Panc1 (cell line): ENCODE measurements around the gene SLC35A4. TPM values are rescaled to one million over a fixed set of nuclear protein-coding genes. Genes with fewer than 3 reads are reported as not detected.
"Not testable (repeated sequence)": the region's sequence is repeated elsewhere in the genome, so short reads cannot be mapped to it uniquely, and the experiment has no call there.

Experiments used
- ATAC-seq: fragments of 200-7000 bp; cut with Tn5 transposase; 2 replicates; pipeline ENCODE4 v1.9.1; 2020; ENCODE audit warnings: mild to moderate bottlenecking, moderate library complexity
- BruUV-seq: library from RNA; stranded (reverse); fragments of 400-500 nt; replicated peaks from 2 replicates; lab custom pipeline; 2021; lab: Mats Ljungman, UMichigan
- CTCF ChIA-PET: fragments of 300-600 bp; sonication (Branson Sonifier 250); formaldehyde crosslinking; loops from one replicate; lab custom pipeline; 2022; ENCODE audit warnings: antibody characterized with exemption; lab: Charles Lee
- POLR2A ChIA-PET: fragments of 300-600 bp; sonication (Branson Sonifier 250); formaldehyde crosslinking; loops from one replicate; lab custom pipeline; 2022; ENCODE audit warnings: antibody characterized with exemption; lab: Charles Lee
- DNase-seq: peaks from one replicate; pipeline ENCODE4 v3.0.0-alpha.2; 2010; ENCODE audit warnings: low read depth, low spot score
- H3K27ac ChIP-seq: 2 replicates; pipeline ENCODE4 v1.5.1; 2011; ENCODE audit warnings: mild to moderate bottlenecking, low read length, inconsistent platforms
- H3K27me3 ChIP-seq: fragments of 200-500 bp; sonication (Bioruptor generic); 2 replicates; pipeline ENCODE4 v1.6.0; 2014; ENCODE audit warnings: low read length, inconsistent platforms; ENCODE audit not compliant: control insufficient read depth, insufficient read depth
- H3K36me3 ChIP-seq: fragments of 200-500 bp; sonication (Bioruptor generic); 2 replicates; pipeline ENCODE4 v1.5.1; 2014; ENCODE audit warnings: inconsistent platforms, mild to moderate bottlenecking, low read length, moderate library complexity; ENCODE audit not compliant: control insufficient read depth, insufficient read depth
- H3K4me1 ChIP-seq: 2 replicates; pipeline ENCODE4 v1.5.1; 2011; ENCODE audit warnings: inconsistent platforms, mild to moderate bottlenecking, low read length, moderate library complexity; ENCODE audit not compliant: control insufficient read depth, insufficient read depth
- H3K4me3 ChIP-seq, 2 experiments: 2 replicates each; pipeline ENCODE4 v1.5.1; 2011 to 2012; ENCODE audit warnings: low read depth in 2 of 2, low read length in 2 of 2, mild to moderate bottlenecking in 2 of 2, inconsistent platforms in 1 of 2, moderate library complexity in 1 of 2
- H3K9me3 ChIP-seq: fragments of 200-500 bp; sonication (Bioruptor generic); 2 replicates; pipeline ENCODE4 v1.5.1; 2014; ENCODE audit warnings: low read depth, mild to moderate bottlenecking, inconsistent platforms, low read length, moderate library complexity; ENCODE audit not compliant: control insufficient read depth, insufficient read depth
- POLR2AphosphoS5 ChIP-seq: IDR thresholded peaks from 2 replicates; pipeline ENCODE4 v1.6.1; 2012; ENCODE audit warnings: mild to moderate bottlenecking, low read depth, low read length, moderate library complexity
- SIN3A ChIP-seq: IDR thresholded peaks from 2 replicates; pipeline ENCODE4 v1.6.1; 2012; ENCODE audit warnings: low read depth, mild to moderate bottlenecking, low read length, moderate library complexity, borderline replicate concordance; ENCODE audit not compliant: insufficient read depth
- TCF7L2 ChIP-seq: IDR thresholded peaks from 2 replicates; pipeline ENCODE4 v1.6.1; 2011; ENCODE audit warnings: mild to moderate bottlenecking, low read depth, low read length, inconsistent platforms
- in situ Hi-C: cut with HindIII; loops from 2 replicates; pipeline ENCODE4 v1.10.0; 2016; ENCODE audit warnings: low sequenced_read_pairs, low pct_unique_long_range_greater_than_20kb
- intact Hi-C: fragments of 100-400 bp; cut with micrococcal nuclease; formaldehyde crosslinking; loops from one replicate; pipeline ENCODE4 v1.10.0; 2022; ENCODE audit not compliant: unreplicated experiment
- total RNA-seq: library from RNA; stranded (reverse); gene quantifications from one replicate; pipeline ENCODE4 v1.2.1, GENCODE V29; 2021; ENCODE audit not compliant: unreplicated experiment
- TF ChIP-seq, protein P1 (sequence below), 2 experiments: IDR thresholded peaks; 2 replicates each; pipeline ENCODE4 v1.6.1; 2011 to 2012; ENCODE audit warnings: low read depth in 2 of 2, control low read depth in 1 of 2, low read length in 1 of 2, mild to moderate bottlenecking in 1 of 2, moderate library complexity in 1 of 2; ENCODE audit not compliant: insufficient read depth in 1 of 2
- TF ChIP-seq, protein P2 (sequence below): fragments of 450-650 bp; IDR thresholded peaks from 2 replicates; pipeline ENCODE4 v1.5.1; 2017; ENCODE audit warnings: mild to moderate bottlenecking

Gene SLC35A4
- total RNA-seq, 1 experiment from 2014 or later, result 96.7 TPM

DNA sequence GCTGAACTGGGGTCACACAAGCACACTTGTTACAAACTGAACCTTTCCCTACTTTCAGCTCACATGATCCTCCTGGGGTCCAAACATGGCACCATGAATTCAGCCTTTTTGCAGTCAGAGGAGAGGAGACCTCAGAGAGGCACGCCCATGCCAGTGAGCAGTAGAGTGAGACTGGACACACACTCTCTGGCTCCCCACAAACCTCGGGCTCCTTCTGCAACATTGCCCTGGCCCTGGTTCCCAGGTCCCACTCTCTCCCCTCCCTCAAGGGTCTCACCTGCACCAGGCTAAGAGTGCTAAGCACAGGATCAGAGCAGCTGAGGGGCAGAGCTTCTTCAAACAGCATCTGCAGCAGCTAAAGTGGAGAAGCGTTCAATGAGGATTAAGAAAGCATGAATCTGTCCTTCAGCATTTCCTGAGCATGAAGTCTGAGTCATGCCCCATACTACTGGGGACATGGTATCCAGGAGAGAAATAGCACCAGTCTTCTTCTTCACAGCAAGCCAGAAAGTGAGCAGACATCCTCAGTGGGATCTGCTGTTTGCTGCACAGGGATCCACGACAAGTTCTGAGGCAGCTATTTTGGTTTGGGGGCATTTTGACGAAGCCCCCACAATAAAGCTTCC lies 27.2 kb downstream of the SLC35A4 start:
- H3K4me3 ChIP-seq, result no peak overlapping the region
- no peaks in the 10 kb centered on the region for H3K27me3 ChIP-seq
- ATAC-seq, result peak; percentile 68
- H3K36me3 ChIP-seq, result no peaks in the 10 kb centered on the region
- H3K4me1 ChIP-seq, result no peaks in the 10 kb centered on the region
- in situ Hi-C loops (no loop called here), intact Hi-C loops (no loop called here)
- ChIA-PET CTCF (interaction anchor here (0.5 kb wide), 1 partner anchor 233 kb away, joined by 8 read pairs; no protein-coding TSS in a partner anchor), POLR2A (no interaction called here)
- no peaks in the 10 kb centered on the region for H3K9me3 ChIP-seq
- no peak for DNase-seq
- H3K27ac ChIP-seq, result no peak overlapping the region
- TF ChIP-seq TCF7L2, result no peak
- TF ChIP-seq SIN3A, result no peak
- TF ChIP-seq, protein P1, sequence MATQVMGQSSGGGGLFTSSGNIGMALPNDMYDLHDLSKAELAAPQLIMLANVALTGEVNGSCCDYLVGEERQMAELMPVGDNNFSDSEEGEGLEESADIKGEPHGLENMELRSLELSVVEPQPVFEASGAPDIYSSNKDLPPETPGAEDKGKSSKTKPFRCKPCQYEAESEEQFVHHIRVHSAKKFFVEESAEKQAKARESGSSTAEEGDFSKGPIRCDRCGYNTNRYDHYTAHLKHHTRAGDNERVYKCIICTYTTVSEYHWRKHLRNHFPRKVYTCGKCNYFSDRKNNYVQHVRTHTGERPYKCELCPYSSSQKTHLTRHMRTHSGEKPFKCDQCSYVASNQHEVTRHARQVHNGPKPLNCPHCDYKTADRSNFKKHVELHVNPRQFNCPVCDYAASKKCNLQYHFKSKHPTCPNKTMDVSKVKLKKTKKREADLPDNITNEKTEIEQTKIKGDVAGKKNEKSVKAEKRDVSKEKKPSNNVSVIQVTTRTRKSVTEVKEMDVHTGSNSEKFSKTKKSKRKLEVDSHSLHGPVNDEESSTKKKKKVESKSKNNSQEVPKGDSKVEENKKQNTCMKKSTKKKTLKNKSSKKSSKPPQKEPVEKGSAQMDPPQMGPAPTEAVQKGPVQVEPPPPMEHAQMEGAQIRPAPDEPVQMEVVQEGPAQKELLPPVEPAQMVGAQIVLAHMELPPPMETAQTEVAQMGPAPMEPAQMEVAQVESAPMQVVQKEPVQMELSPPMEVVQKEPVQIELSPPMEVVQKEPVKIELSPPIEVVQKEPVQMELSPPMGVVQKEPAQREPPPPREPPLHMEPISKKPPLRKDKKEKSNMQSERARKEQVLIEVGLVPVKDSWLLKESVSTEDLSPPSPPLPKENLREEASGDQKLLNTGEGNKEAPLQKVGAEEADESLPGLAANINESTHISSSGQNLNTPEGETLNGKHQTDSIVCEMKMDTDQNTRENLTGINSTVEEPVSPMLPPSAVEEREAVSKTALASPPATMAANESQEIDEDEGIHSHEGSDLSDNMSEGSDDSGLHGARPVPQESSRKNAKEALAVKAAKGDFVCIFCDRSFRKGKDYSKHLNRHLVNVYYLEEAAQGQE (IDR thresholded peaks at IDR 0.05; ENCODE audit: insufficient read depth in 1 of 2, low read depth in 2 of 2, low read length in 1 of 2), result no peak
- TF ChIP-seq, protein P2, sequence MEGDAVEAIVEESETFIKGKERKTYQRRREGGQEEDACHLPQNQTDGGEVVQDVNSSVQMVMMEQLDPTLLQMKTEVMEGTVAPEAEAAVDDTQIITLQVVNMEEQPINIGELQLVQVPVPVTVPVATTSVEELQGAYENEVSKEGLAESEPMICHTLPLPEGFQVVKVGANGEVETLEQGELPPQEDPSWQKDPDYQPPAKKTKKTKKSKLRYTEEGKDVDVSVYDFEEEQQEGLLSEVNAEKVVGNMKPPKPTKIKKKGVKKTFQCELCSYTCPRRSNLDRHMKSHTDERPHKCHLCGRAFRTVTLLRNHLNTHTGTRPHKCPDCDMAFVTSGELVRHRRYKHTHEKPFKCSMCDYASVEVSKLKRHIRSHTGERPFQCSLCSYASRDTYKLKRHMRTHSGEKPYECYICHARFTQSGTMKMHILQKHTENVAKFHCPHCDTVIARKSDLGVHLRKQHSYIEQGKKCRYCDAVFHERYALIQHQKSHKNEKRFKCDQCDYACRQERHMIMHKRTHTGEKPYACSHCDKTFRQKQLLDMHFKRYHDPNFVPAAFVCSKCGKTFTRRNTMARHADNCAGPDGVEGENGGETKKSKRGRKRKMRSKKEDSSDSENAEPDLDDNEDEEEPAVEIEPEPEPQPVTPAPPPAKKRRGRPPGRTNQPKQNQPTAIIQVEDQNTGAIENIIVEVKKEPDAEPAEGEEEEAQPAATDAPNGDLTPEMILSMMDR, result no peak
- no peak for TF ChIP-seq POLR2AphosphoS5
- BruUV-seq, result no TSS peak

DNA sequence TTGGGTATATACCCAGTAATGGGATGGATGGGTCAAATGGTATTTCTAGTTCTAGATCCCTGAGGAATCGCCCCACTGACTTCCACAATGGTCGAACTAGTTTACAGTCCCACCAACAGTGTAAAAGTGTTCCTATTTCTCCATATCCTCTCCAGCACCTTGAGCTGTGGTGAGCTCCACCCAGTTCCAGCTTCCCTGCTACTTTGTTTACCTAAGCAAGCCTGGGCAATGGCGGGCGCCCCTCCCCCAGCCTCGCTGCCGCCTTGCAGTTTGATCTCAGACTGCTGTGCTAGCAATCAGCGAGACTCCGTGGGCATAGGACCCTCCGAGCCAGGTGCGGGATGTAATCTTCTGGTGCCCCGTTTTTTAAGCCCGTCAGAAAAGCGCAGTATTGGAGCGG lies 28.4 kb downstream of the SLC35A4 start:
- intact Hi-C loops, POLR2A ChIA-PET, in situ Hi-C loops, H3K4me1 ChIP-seq, ATAC-seq, DNase-seq, BruUV-seq, H3K36me3 ChIP-seq, H3K27me3 ChIP-seq, CTCF ChIA-PET, H3K9me3 ChIP-seq: not testable (repeated sequence)
- H3K27ac ChIP-seq, result peak overlapping the region; percentile 20; the same call in 1 of the 2 replicates
- peak overlapping the region; percentile 20 to 45; a peak in 3 of 4 replicates for H3K4me3 ChIP-seq

DNA sequence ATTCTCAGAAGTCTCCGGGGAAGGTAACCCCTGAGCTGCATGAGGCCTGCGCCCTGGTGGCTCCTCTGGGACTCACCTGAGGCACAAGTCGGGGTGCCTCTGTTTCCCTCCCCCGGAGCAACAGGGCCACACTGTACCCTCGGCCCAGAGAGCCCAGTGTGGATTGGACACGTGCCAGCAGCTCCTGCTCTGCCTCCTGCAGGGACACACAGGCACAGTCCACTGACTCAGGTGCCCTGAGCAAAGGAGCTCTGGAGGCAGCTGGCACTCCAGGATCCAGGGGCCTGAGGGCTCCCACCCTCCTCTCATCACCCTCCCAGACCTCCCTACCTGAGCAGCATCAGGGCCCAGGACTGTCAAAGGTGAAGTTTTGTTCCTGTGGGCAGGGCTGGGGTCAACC lies 29.5 kb downstream of the SLC35A4 start:
- H3K9me3 ChIP-seq, result no peaks in the 10 kb centered on the region
- ChIA-PET CTCF (interaction anchor here (0.6 kb wide), 1 partner anchor 13 kb away, joined by 3 read pairs; no protein-coding TSS in a partner anchor), POLR2A (no interaction called here)
- no peak for ATAC-seq
- intact Hi-C loops, result no loop called here
- H3K4me3 ChIP-seq, result no peak overlapping the region
- TF ChIP-seq TCF7L2 (no peak), POLR2AphosphoS5 (no peak), SIN3A (no peak)
- TF ChIP-seq, protein P2, result no peak
- TF ChIP-seq, protein P1 (IDR thresholded peaks at IDR 0.05; ENCODE audit: insufficient read depth in 1 of 2, low read depth in 2 of 2, low read length in 1 of 2), result no peak
- DNase-seq, result no peak
- H3K36me3 ChIP-seq, result no peaks in the 10 kb centered on the region
- H3K27me3 ChIP-seq, result no peaks in the 10 kb centered on the region
- H3K27ac ChIP-seq, result no peak overlapping the region; the same call in 1 of the 2 replicates
- H3K4me1 ChIP-seq, result no peaks in the 10 kb centered on the region
- BruUV-seq, result no TSS peak
- in situ Hi-C loops, result no loop called here
